K562 (cell line): ENCODE measurements around the gene LOXHD1. TPM values are rescaled to one million over a fixed set of nuclear protein-coding genes. Genes with fewer than 3 reads are reported as not detected.

Source experiments
- ATAC-seq: fragments of 200-7000 bp; cut with Tn5 transposase; 3 replicates; pipeline ENCODE4 v1.9.1; 2020; ENCODE audit warnings: moderate library complexity
- BruUV-seq: library from RNA; stranded (reverse); fragments of 400-500 nt; replicated peaks from 2 replicates; lab custom pipeline; 2021; lab: Mats Ljungman, UMichigan
- CTCF ChIA-PET: fragments of 300-600 bp; formaldehyde crosslinking; extraction: SDS; loops from one replicate; lab custom pipeline; 2021; ENCODE audit warnings: low intra/inter-chr PET ratio; lab: Yijun Ruan, JAX
- POLR2A ChIA-PET: fragments of 300-600, 350-650 bp; sonication (Branson Sonifier 250); formaldehyde crosslinking; extraction: SDS; loops from one replicate; lab custom pipeline; 2021; ENCODE audit warnings: antibody characterized with exemption, inconsistent platforms; lab: Yijun Ruan, JAX
- DNase-seq, 4 experiments: peaks; one replicate each; pipeline versions ENCODE4 v3.0.0 to v3.0.0-alpha.2; 2011 to 2018; ENCODE audit warnings: low spot score in 3 of 4, mixed read lengths in 3 of 4; ENCODE audit errors: extremely low read depth in 1 of 4
- FAIRE-seq: peaks from 2 replicates; lab custom pipeline; 2011; peaks lifted over from hg19 to GRCh38; lab: Jason Lieb, UNC
- H2AFZ ChIP-seq: 2 replicates; pipeline ENCODE4 v1.6.0; 2011; ENCODE audit warnings: low read depth, low read length, control low read depth, inconsistent platforms
- H3K27ac ChIP-seq: fragments of 200-600 bp; 3 replicates; pipeline ENCODE4 v1.8.0; 2011; ENCODE audit warnings: low read depth, mild to moderate bottlenecking, control low read depth, inconsistent platforms, low read length, moderate library complexity, mixed read lengths; ENCODE audit errors: extremely low read depth
- H3K27me3 ChIP-seq, 2 experiments: fragments of 300-600 bp in 1 of 2; 2 replicates in 1 of 2; 3 replicates in 1 of 2; pipeline versions ENCODE4 v1.6.0 to v1.8.0; 2011; ENCODE audit warnings: inconsistent platforms in 2 of 2, low read length in 2 of 2, mild to moderate bottlenecking in 1 of 2, mixed read lengths in 1 of 2, moderate library complexity in 1 of 2; ENCODE audit not compliant: control insufficient read depth in 2 of 2, insufficient read depth in 2 of 2
- H3K36me3 ChIP-seq: fragments of 300-600 bp; 3 replicates; pipeline ENCODE4 v1.8.0; 2011; ENCODE audit warnings: mild to moderate bottlenecking, low read length, inconsistent platforms; ENCODE audit not compliant: control insufficient read depth, insufficient read depth
- H3K4me1 ChIP-seq, 2 experiments: fragments of 200-600 bp in 1 of 2; replicated peaks in 1 of 2; 2 replicates in 1 of 2; 3 replicates in 1 of 2; pipeline versions ENCODE4 v1.5.1 to v1.8.0; 2011; ENCODE audit warnings: inconsistent platforms in 2 of 2, low read length in 2 of 2, mild to moderate bottlenecking in 1 of 2, mixed read lengths in 1 of 2, moderate library complexity in 1 of 2; ENCODE audit not compliant: control insufficient read depth in 2 of 2, insufficient read depth in 2 of 2
- H3K4me2 ChIP-seq: 2 replicates; pipeline ENCODE4 v1.6.1; 2011; ENCODE audit warnings: low read length, control low read depth, inconsistent platforms, mixed read lengths; ENCODE audit not compliant: insufficient read depth
- H3K4me3 ChIP-seq: fragments of 200-600 bp; sonication (generic), shearing (Covaris generic); 2 replicates; pipeline ENCODE4 v1.5.1; 2016; ENCODE audit warnings: control low read depth, inconsistent platforms
- H3K79me2 ChIP-seq: fragments of 200-600 bp; 3 replicates; pipeline ENCODE4 v1.8.0; 2011; ENCODE audit warnings: low read length, inconsistent platforms; ENCODE audit not compliant: control insufficient read depth, insufficient read depth
- H3K9ac ChIP-seq, 2 experiments: 2 replicates each; pipeline versions ENCODE4 v1.6.0 to v1.6.1; 2011; ENCODE audit warnings: low read depth in 2 of 2, low read length in 2 of 2, control low read depth in 1 of 2, inconsistent platforms in 1 of 2, mild to moderate bottlenecking in 1 of 2, mixed read lengths in 1 of 2; ENCODE audit not compliant: insufficient read depth in 1 of 2
- H3K9me1 ChIP-seq: one replicate; pipeline ENCODE4 v1.6.0; 2011; ENCODE audit warnings: inconsistent platforms, mild to moderate bottlenecking, low read length, moderate library complexity; ENCODE audit not compliant: control insufficient read depth, insufficient read depth
- H3K9me3 ChIP-seq: replicated peaks from 2 replicates; pipeline ENCODE4 v1.5.1; 2011; ENCODE audit warnings: low read depth, low read length, inconsistent platforms; ENCODE audit not compliant: control insufficient read depth, insufficient read depth
- H4K20me1 ChIP-seq: replicated peaks from 2 replicates; pipeline ENCODE4 v1.6.1; 2011; ENCODE audit warnings: low read length, inconsistent platforms, mixed read lengths; ENCODE audit not compliant: control insufficient read depth, insufficient read depth
- BHLHE40 ChIP-seq: IDR thresholded peaks from 2 replicates; pipeline ENCODE4 v1.6.1; 2011; ENCODE audit warnings: low read length, improper control_type of control experiment
- CHCHD3 ChIP-seq: fragments of 250-450 bp; sonication (Bioruptor Pico); IDR thresholded peaks from 2 replicates; pipeline ENCODE4 v2.1.2; 2022; ENCODE audit warnings: mild to moderate bottlenecking
- CHD1 ChIP-seq: fragments of 200-600 bp; sonication (generic); IDR thresholded peaks from one replicate; pipeline ENCODE4 v1.6.1; 2012; ENCODE audit warnings: mild to moderate bottlenecking, moderate library complexity, low read length, inconsistent platforms
- ELF4 ChIP-seq: fragments of 450-650 bp; formaldehyde crosslinking; IDR thresholded peaks from 2 replicates; pipeline ENCODE4 v1.4.0; 2022; ENCODE audit warnings: missing genetic modification characterization
- FOXA3 ChIP-seq, 2 experiments: fragments of 450-650 bp in 1 of 2; sonication (generic) in 1 of 2; formaldehyde crosslinking; IDR thresholded peaks in 1 of 2; conservative IDR thresholded peaks in 1 of 2; 2 replicates each; pipeline versions ENCODE4 v1.4.0 to v1.8.0; 2020 to 2022; ENCODE audit warnings: mild to moderate bottlenecking in 2 of 2, missing genetic modification reagents in 1 of 2
- GABPA ChIP-seq: fragments of 200-800 bp; sonication (Bioruptor generic); conservative IDR thresholded peaks from 2 replicates; pipeline ENCODE4 v1.6.1; 2016; ENCODE audit warnings: low read depth, missing genetic modification characterization, missing compliant biosample characterization
- NR2C2 ChIP-seq, 2 experiments: fragments of 200-800 bp in 1 of 2; sonication (Bioruptor generic) in 1 of 2; sonication (generic) in 1 of 2; formaldehyde crosslinking in 1 of 2; IDR thresholded peaks; 2 replicates each; pipeline versions ENCODE4 v1.6.1 to v1.8.0; 2016 to 2022; ENCODE audit warnings: mild to moderate bottlenecking in 1 of 2, missing compliant biosample characterization in 1 of 2, missing genetic modification characterization in 1 of 2, missing genetic modification reagents in 1 of 2
- PHF21A ChIP-seq: fragments of 450-650 bp; IDR thresholded peaks from 2 replicates; pipeline ENCODE4 v1.6.1; 2017; ENCODE audit warnings: low read depth, borderline replicate concordance
- TEAD4 ChIP-seq, 2 experiments: sonication (generic) in 1 of 2; formaldehyde crosslinking in 1 of 2; IDR thresholded peaks; 2 replicates each; pipeline versions ENCODE4 v1.6.1 to v1.8.0; 2012 to 2022; ENCODE audit warnings: borderline replicate concordance in 1 of 2, inconsistent platforms in 1 of 2, low read length in 1 of 2, mild to moderate bottlenecking in 1 of 2, missing genetic modification reagents in 1 of 2
- ZNF212 ChIP-seq: fragments of 450-650 bp; formaldehyde crosslinking; IDR thresholded peaks from 2 replicates; pipeline ENCODE4 v1.4.0; 2020; ENCODE audit warnings: mild to moderate bottlenecking
- ZNF253 ChIP-seq: fragments of 250-450 bp; sonication (Bioruptor Pico); conservative IDR thresholded peaks from 2 replicates; pipeline ENCODE4 v1.6.1; 2021; ENCODE audit warnings: mild to moderate bottlenecking
- ZNF77 ChIP-seq: fragments of 250-450 bp; sonication (Bioruptor Pico); IDR thresholded peaks from 2 replicates; pipeline ENCODE4 v1.5.0; 2020
- WGBS: fragments of 100-300 bp; shearing (Covaris generic); methylation state at CpG from one replicate; pipeline ENCODE4 v1.1.6; 2016; ENCODE audit warnings: low coverage, mixed read lengths; ENCODE audit not compliant: insufficient coverage; ENCODE audit errors: missing lambda C conversion rate; 5-methylcytosine and 5-hydroxymethylcytosine counted together
- in situ Hi-C: fragments of 300-500 bp; cut with MboI; formaldehyde crosslinking; loops from 4 replicates; pipeline ENCODE4 v1.15.0; 2018; ENCODE audit warnings: inconsistent platforms, mixed read lengths
- intact Hi-C: fragments of 100-400 bp; cut with micrococcal nuclease; formaldehyde crosslinking; loops from 2 replicates; pipeline ENCODE4 v1.14.2; 2022
- polyA plus RNA-seq, 8 experiments: library from polyadenylated mRNA; depleted of rRNA in 4 of 8; stranded (reverse) in 5 of 8; unstranded in 3 of 8; fragments of >200 nt; fragmentation: Nextera tagmentation in 2 of 8; fragmentation: Illumina TruSeq in 1 of 8; extraction: Ambion mirVana in 2 of 8; extraction: Trizol in 1 of 8; gene quantifications; 2 replicates each; pipeline versions ENCODE4 v1.2.1 to v1.2.3, GENCODE V29; 2011 to 2014; ENCODE audit warnings: inconsistent platforms in 1 of 8, missing spikeins in 1 of 8
- total RNA-seq, 7 experiments: library from RNA; depleted of rRNA in 6 of 7; stranded (reverse); fragments of >200 nt in 6 of 7; fragmentation: Illumina TruSeq in 2 of 7; extraction: Trizol in 2 of 7; gene quantifications; 2 replicates each; pipeline versions ENCODE4 v1.2.1 to v1.2.3, GENCODE V29; 2011 to 2021; ENCODE audit warnings: low replicate concordance in 1 of 7
- TF ChIP-seq, protein P1 (sequence below): sonication (generic); formaldehyde crosslinking; IDR thresholded peaks from 2 replicates; pipeline ENCODE4 v1.8.0; 2022; ENCODE audit warnings: mild to moderate bottlenecking, missing genetic modification reagents
- TF ChIP-seq, protein P2 (sequence below): fragments of 450-650 bp; IDR thresholded peaks from 2 replicates; pipeline ENCODE4 v1.6.1; 2016; ENCODE audit warnings: mild to moderate bottlenecking
- TF ChIP-seq, protein P3 (sequence below): fragments of 450-650 bp; IDR thresholded peaks from 2 replicates; pipeline ENCODE4 v1.6.1; 2017; ENCODE audit warnings: mild to moderate bottlenecking, moderate library complexity

LOXHD1 gene
- total and polyA plus RNA-seq, 9 of the 15 experiments (the other 6 are each of a cell fraction or from before 2014, with no cell fraction given), result not detected

DNA sequence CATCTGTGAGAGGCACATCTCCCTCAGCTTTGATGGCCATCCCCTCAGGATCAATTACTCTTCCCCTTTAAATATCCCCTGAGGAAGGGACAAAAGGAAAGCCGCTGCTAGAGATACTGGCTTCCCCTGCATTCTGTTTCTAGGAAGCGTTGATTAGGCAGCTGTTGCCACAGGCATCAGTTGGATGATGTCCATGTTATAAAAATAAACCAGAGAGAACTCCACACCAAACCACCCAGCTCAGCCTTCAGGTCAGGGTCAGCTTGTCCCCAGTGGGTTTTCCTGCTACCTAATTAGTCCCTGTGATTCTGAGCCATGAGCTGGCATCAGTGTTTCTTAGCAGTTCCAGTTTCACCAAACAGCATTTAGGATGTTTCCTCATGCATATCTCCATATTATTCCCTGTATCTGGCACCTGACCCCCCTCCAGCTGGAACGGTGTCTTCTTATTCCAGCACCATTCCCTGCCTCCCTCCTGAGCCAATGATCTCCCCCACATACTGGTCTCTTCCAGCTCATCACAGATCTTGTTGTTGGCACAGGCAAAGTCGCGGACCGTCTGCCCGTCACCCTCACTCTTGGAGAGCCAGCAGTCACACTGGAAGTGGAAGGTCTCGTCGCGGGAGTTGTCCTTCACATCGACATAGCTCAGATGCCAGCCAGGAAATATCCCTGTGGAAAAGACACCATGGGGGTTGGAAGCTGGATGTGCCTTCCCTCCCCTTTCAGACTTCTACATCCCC is 168.4 kb downstream of the LOXHD1 start:
- no peak overlapping the region for H3K9ac ChIP-seq
- H3K4me2 ChIP-seq, result no peak overlapping the region
- no peak overlapping the region for H2AFZ ChIP-seq
- no peak for FAIRE-seq
- ChIA-PET POLR2A (no interaction called here), CTCF (no interaction called here)
- H3K4me1 ChIP-seq, result no peaks in the 10 kb centered on the region
- intact Hi-C loops (no loop called here), in situ Hi-C loops (loop anchor here (10.0 to 25.0 kb wide), 2 partner anchors 201 to 344 kb away; no protein-coding TSS in a partner anchor)
- H3K9me3 ChIP-seq, result no peaks in the 10 kb centered on the region
- no peaks in the 10 kb centered on the region for H3K79me2 ChIP-seq
- ATAC-seq, result no peak
- no peaks in the 10 kb centered on the region for H4K20me1 ChIP-seq
- BruUV-seq, result no TSS peak
- peaks cover 3 to 8% of the 10 kb centered on the region in 2 experiments; a peak in 3 of 5 replicates for H3K27me3 ChIP-seq
- H3K9me1 ChIP-seq, result no peaks in the 10 kb centered on the region
- H3K27ac ChIP-seq, result no peak overlapping the region
- 0% methylated on average over 11 of the region's 11 CpGs for WGBS
- H3K36me3 ChIP-seq, result no peaks in the 10 kb centered on the region
- no peak overlapping the region for H3K4me3 ChIP-seq
- DNase-seq, result no peak
- TF ChIP-seq, protein P1, sequence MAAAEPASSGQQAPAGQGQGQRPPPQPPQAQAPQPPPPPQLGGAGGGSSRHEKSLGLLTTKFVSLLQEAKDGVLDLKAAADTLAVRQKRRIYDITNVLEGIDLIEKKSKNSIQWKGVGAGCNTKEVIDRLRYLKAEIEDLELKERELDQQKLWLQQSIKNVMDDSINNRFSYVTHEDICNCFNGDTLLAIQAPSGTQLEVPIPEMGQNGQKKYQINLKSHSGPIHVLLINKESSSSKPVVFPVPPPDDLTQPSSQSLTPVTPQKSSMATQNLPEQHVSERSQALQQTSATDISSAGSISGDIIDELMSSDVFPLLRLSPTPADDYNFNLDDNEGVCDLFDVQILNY (CRISPR knock-in tag), result no peak
- no peak for TF ChIP-seq PHF21A
- TF ChIP-seq BHLHE40, result no peak
- TF ChIP-seq, protein P2, sequence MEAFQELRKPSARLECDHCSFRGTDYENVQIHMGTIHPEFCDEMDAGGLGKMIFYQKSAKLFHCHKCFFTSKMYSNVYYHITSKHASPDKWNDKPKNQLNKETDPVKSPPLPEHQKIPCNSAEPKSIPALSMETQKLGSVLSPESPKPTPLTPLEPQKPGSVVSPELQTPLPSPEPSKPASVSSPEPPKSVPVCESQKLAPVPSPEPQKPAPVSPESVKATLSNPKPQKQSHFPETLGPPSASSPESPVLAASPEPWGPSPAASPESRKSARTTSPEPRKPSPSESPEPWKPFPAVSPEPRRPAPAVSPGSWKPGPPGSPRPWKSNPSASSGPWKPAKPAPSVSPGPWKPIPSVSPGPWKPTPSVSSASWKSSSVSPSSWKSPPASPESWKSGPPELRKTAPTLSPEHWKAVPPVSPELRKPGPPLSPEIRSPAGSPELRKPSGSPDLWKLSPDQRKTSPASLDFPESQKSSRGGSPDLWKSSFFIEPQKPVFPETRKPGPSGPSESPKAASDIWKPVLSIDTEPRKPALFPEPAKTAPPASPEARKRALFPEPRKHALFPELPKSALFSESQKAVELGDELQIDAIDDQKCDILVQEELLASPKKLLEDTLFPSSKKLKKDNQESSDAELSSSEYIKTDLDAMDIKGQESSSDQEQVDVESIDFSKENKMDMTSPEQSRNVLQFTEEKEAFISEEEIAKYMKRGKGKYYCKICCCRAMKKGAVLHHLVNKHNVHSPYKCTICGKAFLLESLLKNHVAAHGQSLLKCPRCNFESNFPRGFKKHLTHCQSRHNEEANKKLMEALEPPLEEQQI, result no peak
- TF ChIP-seq TEAD4 (IDR thresholded peaks at IDR 0.05; ENCODE audit: low read length), result no peak
- no peak for TF ChIP-seq TEAD4 (CRISPR knock-in tag; IDR thresholded peaks at IDR 0.05; ENCODE audit: borderline replicate concordance)
- TF ChIP-seq FOXA3 (CRISPR knock-in tag; conservative IDR thresholded peaks at IDR 0.05 in 1 of 2, IDR thresholded peaks at IDR 0.05 in 1 of 2), result no peak
- no peak for TF ChIP-seq ZNF253
- no peak for TF ChIP-seq NR2C2 (CRISPR knock-in tag; IDR thresholded peaks at IDR 0.05)
- no peak for TF ChIP-seq NR2C2 (tag; IDR thresholded peaks at IDR 0.05)
- TF ChIP-seq, protein P3, sequence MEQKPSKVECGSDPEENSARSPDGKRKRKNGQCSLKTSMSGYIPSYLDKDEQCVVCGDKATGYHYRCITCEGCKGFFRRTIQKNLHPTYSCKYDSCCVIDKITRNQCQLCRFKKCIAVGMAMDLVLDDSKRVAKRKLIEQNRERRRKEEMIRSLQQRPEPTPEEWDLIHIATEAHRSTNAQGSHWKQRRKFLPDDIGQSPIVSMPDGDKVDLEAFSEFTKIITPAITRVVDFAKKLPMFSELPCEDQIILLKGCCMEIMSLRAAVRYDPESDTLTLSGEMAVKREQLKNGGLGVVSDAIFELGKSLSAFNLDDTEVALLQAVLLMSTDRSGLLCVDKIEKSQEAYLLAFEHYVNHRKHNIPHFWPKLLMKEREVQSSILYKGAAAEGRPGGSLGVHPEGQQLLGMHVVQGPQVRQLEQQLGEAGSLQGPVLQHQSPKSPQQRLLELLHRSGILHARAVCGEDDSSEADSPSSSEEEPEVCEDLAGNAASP, result no peak
- no peak for TF ChIP-seq GABPA (tag)
- no peak for TF ChIP-seq ZNF77
- no peak for TF ChIP-seq ELF4 (CRISPR knock-in tag)
- no peak for TF ChIP-seq CHCHD3
- no peak for TF ChIP-seq ZNF212 (CRISPR knock-in tag)
- TF ChIP-seq CHD1, result no peak
